GM12878 (cell line): ENCODE data around the gene SYTL1. TPM values are rescaled to one million over a fixed set of nuclear protein-coding genes. Genes with fewer than 3 reads are reported as not detected.

Experiments
- BACH1 ChIP-seq: fragments of 450-650 bp; IDR thresholded peaks from 2 replicates; pipeline ENCODE4 v1.6.1; 2017; ENCODE audit warnings: mild to moderate bottlenecking, borderline replicate concordance
- BCL11A ChIP-seq: IDR thresholded peaks from 2 replicates; pipeline ENCODE4 v1.6.1; 2011; ENCODE audit warnings: low read depth, low read length
- CBX3 ChIP-seq: fragments of 200-600 bp; sonication (generic); IDR thresholded peaks from 2 replicates; pipeline ENCODE4 v1.6.1; 2016; ENCODE audit warnings: low read depth, borderline replicate concordance
- CHD2 ChIP-seq: IDR thresholded peaks from 2 replicates; pipeline ENCODE4 v1.6.1; 2011; ENCODE audit warnings: low read depth, low read length, improper control_type of control experiment, borderline replicate concordance
- E2F8 ChIP-seq: fragments of 450-650 bp; IDR thresholded peaks from 2 replicates; pipeline ENCODE4 v1.6.1; 2018; ENCODE audit warnings: mild to moderate bottlenecking, low read depth, moderate library complexity; ENCODE audit not compliant: partially characterized antibody
- EGR1 ChIP-seq, 2 experiments: IDR thresholded peaks; 1 replicate in 1 of 2; 2 replicates in 1 of 2; pipeline ENCODE4 v1.6.1; 2011 to 2012; ENCODE audit warnings: low read depth in 2 of 2, low read length in 2 of 2, borderline replicate concordance in 1 of 2, mild to moderate bottlenecking in 1 of 2, moderate library complexity in 1 of 2
- IKZF1 ChIP-seq: fragments of 450-650 bp; conservative IDR thresholded peaks from 2 replicates; pipeline ENCODE4 v1.6.1; 2017; ENCODE audit warnings: antibody characterized with exemption, mild to moderate bottlenecking
- IRF4 ChIP-seq: IDR thresholded peaks from 2 replicates; pipeline ENCODE4 v1.6.1; 2011; ENCODE audit warnings: low read depth, low read length
- JUNB ChIP-seq: IDR thresholded peaks from 2 replicates; pipeline ENCODE4 v1.6.1; 2016; ENCODE audit warnings: antibody characterized with exemption, mild to moderate bottlenecking
- KAT2A ChIP-seq: conservative IDR thresholded peaks from 2 replicates; pipeline ENCODE4 v1.6.1; 2011; ENCODE audit warnings: low read depth, low read length; ENCODE audit not compliant: control insufficient read depth
- MYB ChIP-seq: fragments of 150-350 bp; IDR thresholded peaks from 2 replicates; pipeline ENCODE4 v1.6.1; 2014; ENCODE audit warnings: mild to moderate bottlenecking, low read depth, low read length, borderline replicate concordance
- NFIC ChIP-seq: IDR thresholded peaks from 2 replicates; pipeline ENCODE4 v1.6.1; 2012; ENCODE audit warnings: low read depth, mild to moderate bottlenecking, inconsistent platforms, low read length, moderate library complexity
- NFYB ChIP-seq: IDR thresholded peaks from 2 replicates; pipeline ENCODE4 v1.6.1; 2011; ENCODE audit warnings: low read depth, mild to moderate bottlenecking, low read length, improper control_type of control experiment, moderate library complexity; ENCODE audit not compliant: insufficient read depth
- NR2C1 ChIP-seq: fragments of 450-650 bp; IDR thresholded peaks from 2 replicates; pipeline ENCODE4 v1.6.1; 2017; ENCODE audit warnings: antibody characterized with exemption, mild to moderate bottlenecking, moderate library complexity
- NR2F1 ChIP-seq: fragments of 450-650 bp; conservative IDR thresholded peaks from 2 replicates; pipeline ENCODE4 v1.6.1; 2017; ENCODE audit warnings: mild to moderate bottlenecking
- SMC3 ChIP-seq: IDR thresholded peaks from 2 replicates; pipeline ENCODE4 v1.6.1; 2011; ENCODE audit warnings: low read length, improper control_type of control experiment, borderline replicate concordance
- SP1 ChIP-seq: IDR thresholded peaks from one replicate; pipeline ENCODE4 v1.6.1; 2011; ENCODE audit warnings: low read depth, low read length
- SREBF1 ChIP-seq: IDR thresholded peaks from 2 replicates; pipeline ENCODE4 v1.6.1; 2012; ENCODE audit warnings: mild to moderate bottlenecking, low read length
- STAT3 ChIP-seq: IDR thresholded peaks from 2 replicates; pipeline ENCODE4 v1.6.1; 2011; ENCODE audit warnings: low read depth, low read length, improper control_type of control experiment
- TBL1XR1 ChIP-seq: IDR thresholded peaks from 2 replicates; pipeline ENCODE4 v1.6.1; 2012; ENCODE audit warnings: low read depth, low read length, improper control_type of control experiment
- TCF3 ChIP-seq: IDR thresholded peaks from 2 replicates; pipeline ENCODE4 v1.6.1; 2012; ENCODE audit warnings: low read depth, mild to moderate bottlenecking, low read length, borderline replicate concordance; ENCODE audit not compliant: insufficient read depth
- ZBTB40 ChIP-seq: fragments of 450-650 bp; IDR thresholded peaks from 2 replicates; pipeline ENCODE4 v1.6.1; 2016; ENCODE audit warnings: mild to moderate bottlenecking, moderate library complexity, borderline replicate concordance
- ZNF217 ChIP-seq: fragments of 450-650 bp; IDR thresholded peaks from 2 replicates; pipeline ENCODE4 v1.6.1; 2017; ENCODE audit warnings: antibody characterized with exemption, mild to moderate bottlenecking
- ZNF24 ChIP-seq: fragments of 450-650 bp; IDR thresholded peaks from 2 replicates; pipeline ENCODE4 v1.6.1; 2017; ENCODE audit warnings: antibody characterized with exemption, mild to moderate bottlenecking
- ZSCAN29 ChIP-seq: fragments of 450-650 bp; IDR thresholded peaks from 2 replicates; pipeline ENCODE4 v1.6.1; 2017; ENCODE audit warnings: mild to moderate bottlenecking, moderate library complexity
- polyA plus RNA-seq, 11 experiments: library from polyadenylated mRNA; depleted of rRNA in 4 of 11; unstranded in 6 of 11; stranded (reverse) in 5 of 11; fragments of >200 nt; fragmentation: Nextera tagmentation in 4 of 11; fragmentation: Illumina TruSeq in 1 of 11; extraction: Ambion mirVana in 4 of 11; extraction: Trizol in 1 of 11; gene quantifications; 1 replicate in 1 of 11; 2 replicates in 10 of 11; pipeline versions ENCODE4 v1.2.1 to v1.2.3, GENCODE V29; 2011 to 2016; ENCODE audit warnings: inconsistent platforms in 2 of 11, missing spikeins in 2 of 11, low read depth in 1 of 11
- total RNA-seq, 4 experiments: library from RNA; depleted of rRNA in 3 of 4; stranded (reverse); fragments of >200 nt in 3 of 4; fragmentation: Illumina TruSeq in 1 of 4; extraction: Trizol in 1 of 4; gene quantifications; 2 replicates each; pipeline versions ENCODE4 v1.2.1 to v1.2.3, GENCODE V29; 2013 to 2021

The SYTL1 gene
- total and polyA plus RNA-seq, 10 of the 15 experiments (the other 5 are each of a cell fraction or from before 2014, with no cell fraction given), result 0.72 to 45.6 (median 14.8) TPM

- TF ChIP-seq NR2F1 (peak; percentile 46; the same call in 1 of the 2 replicates), TBL1XR1 (no peak), EGR1 (IDR thresholded peaks at IDR 0.05; ENCODE audit: borderline replicate concordance in 1 of 2, low read depth in 2 of 2, low read length in 2 of 2) (peak in 1 of 2 experiments; percentile 99; a peak in 2 of 3 replicates), ZBTB40 (peak; percentile 22; the same call in 1 of the 2 replicates), BACH1 (no peak), SREBF1 (no peak), KAT2A (no peak), BCL11A (no peak), ZNF24 (no peak), CBX3 (no peak), MYB (0 out of 2 replicates have a peak, but pooled peaks have one; percentile 18), SMC3 (no peak), NFIC (no peak), E2F8 (no peak), IKZF1 (peak; percentile 64; the same call in 1 of the 2 replicates), SP1 (peak; percentile 90), JUNB (no peak; the same call in 1 of the 2 replicates), TCF3 (0 out of 2 replicates have a peak, but pooled peaks have one; percentile 13), NFYB (no peak), STAT3 (no peak), NR2C1 (no peak), ZNF217 (no peak; the same call in 1 of the 2 replicates), ZSCAN29 (peak; percentile 38; the same call in 1 of the 2 replicates), CHD2 (no peak), IRF4 (0 out of 2 replicates have a peak, but pooled peaks have one; percentile 8)
These were observed at the start of gene SYTL1 (continued) for GRCh38 chr1:27341525-27342252.
